ENCODE data around the gene LRRC18.

LRRC18 gene

GRCh38 chr10:48939790-48940325, at the start of gene LRRC18:
Gene LRRC18, minus strand, starts transcription at chr10:48939840. Its CDS starts 25,685 bp downstream, at chr10:48914155.
- Histone ChIP-seq H3K9ac (ENCODE audit: low read length) (no peak within 1 kb of the TSS), H3K27ac (ENCODE audit: low read depth, low read length) (no peak within 1 kb of the TSS), H3K36me3 (ENCODE audit: control insufficient read depth, insufficient read depth, low read length) (no peaks in the 10 kb centered on the region), H3K4me3 (ENCODE audit: low read length) (no peak within 1 kb of the TSS), H3K4me1 (ENCODE audit: control insufficient read depth, insufficient read depth, low read length) (no peaks in the 10 kb centered on the region), H3K27me3 (ENCODE audit: control insufficient read depth, insufficient read depth, low read length) (no peaks in the 10 kb centered on the region)

GRCh38 chr10:48985621-48986158, 46.0 kb upstream of the LRRC18 start:
- Histone ChIP-seq H3K27ac (ENCODE audit: low read depth, low read length) (no peak overlapping the region), H3K27me3 (ENCODE audit: control insufficient read depth, insufficient read depth, low read length) (no peaks in the 10 kb centered on the region), H3K9ac (ENCODE audit: low read length) (no peak overlapping the region), H3K36me3 (ENCODE audit: control insufficient read depth, insufficient read depth, low read length) (no peaks in the 10 kb centered on the region), H3K4me3 (ENCODE audit: low read length) (no peak overlapping the region), H3K4me1 (ENCODE audit: control insufficient read depth, insufficient read depth, low read length) (no peaks in the 10 kb centered on the region)

DNA sequence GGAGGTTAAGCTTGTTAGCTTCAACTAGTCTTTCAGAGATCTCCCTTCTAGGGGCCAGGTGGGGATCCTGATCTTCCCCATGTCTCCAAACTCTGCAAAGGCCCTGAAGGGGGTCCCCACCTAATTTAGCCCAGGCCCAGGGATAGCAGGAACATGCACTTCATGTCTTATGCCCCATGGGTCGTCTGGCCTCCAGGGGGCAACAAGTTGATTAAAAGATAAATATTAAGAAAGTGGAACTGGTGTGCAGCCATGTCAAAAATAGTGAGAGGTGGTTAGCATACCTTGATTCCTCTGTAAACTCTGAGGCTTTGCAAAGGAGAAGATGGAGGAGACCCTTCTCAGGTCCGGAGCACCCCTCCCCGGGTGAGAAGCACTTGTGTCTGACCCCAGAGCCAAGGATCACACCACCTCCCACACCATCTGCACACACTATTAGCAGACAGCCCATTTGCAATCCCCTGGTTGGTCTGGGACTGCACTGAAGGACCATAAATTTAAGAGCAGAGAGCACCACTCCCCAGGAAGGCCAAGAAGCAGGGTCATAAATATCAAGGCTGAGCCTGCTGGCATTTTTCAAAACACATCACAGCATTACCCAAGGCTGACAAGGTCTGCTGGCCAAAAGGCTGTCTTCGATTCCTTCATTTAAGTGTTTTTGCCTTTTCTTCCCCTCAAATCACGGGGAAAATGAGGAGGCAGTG, 44.2 kb upstream of the LRRC18 start:
- no peaks in the 10 kb centered on the region for H3K36me3 ChIP-seq (ENCODE audit: control insufficient read depth, insufficient read depth, low read length)
- H3K4me1 ChIP-seq (ENCODE audit: control insufficient read depth, insufficient read depth, low read length) = no peaks in the 10 kb centered on the region
- H3K27me3 ChIP-seq (ENCODE audit: control insufficient read depth, insufficient read depth, low read length) = no peaks in the 10 kb centered on the region
- H3K4me3 ChIP-seq (ENCODE audit: low read length) = no peak overlapping the region
- H3K27ac ChIP-seq (ENCODE audit: low read depth, low read length) = no peak overlapping the region
- no peak overlapping the region for H3K9ac ChIP-seq (ENCODE audit: low read length)

DNA sequence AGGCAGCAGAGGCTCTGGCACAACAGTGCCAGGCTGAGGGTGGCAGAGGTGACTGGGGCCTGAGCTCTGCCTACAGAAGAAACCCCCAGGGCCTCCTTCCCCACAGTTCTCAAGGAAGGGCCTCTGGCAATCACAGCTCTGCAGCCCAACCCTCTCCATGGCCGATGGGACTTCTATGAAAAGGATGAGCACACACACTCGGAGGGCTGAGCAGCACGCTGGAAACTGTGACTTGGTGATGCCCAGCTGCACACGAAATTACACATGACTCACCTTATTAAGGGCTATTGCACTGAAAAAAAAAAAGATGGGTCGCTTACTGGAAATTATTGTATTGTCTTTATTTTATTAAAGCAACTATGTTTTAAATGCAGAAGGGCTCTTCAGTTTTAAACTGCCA, 42.9 kb upstream of the LRRC18 start:
- no peaks in the 10 kb centered on the region for H3K4me1 ChIP-seq (ENCODE audit: control insufficient read depth, insufficient read depth, low read length)
- H3K27ac ChIP-seq (ENCODE audit: low read depth, low read length) = no peak overlapping the region
- no peaks in the 10 kb centered on the region for H3K36me3 ChIP-seq (ENCODE audit: control insufficient read depth, insufficient read depth, low read length)
- no peak overlapping the region for H3K4me3 ChIP-seq (ENCODE audit: low read length)
- no peak overlapping the region for H3K9ac ChIP-seq (ENCODE audit: low read length)
- H3K27me3 ChIP-seq (ENCODE audit: control insufficient read depth, insufficient read depth, low read length) = no peaks in the 10 kb centered on the region

DNA sequence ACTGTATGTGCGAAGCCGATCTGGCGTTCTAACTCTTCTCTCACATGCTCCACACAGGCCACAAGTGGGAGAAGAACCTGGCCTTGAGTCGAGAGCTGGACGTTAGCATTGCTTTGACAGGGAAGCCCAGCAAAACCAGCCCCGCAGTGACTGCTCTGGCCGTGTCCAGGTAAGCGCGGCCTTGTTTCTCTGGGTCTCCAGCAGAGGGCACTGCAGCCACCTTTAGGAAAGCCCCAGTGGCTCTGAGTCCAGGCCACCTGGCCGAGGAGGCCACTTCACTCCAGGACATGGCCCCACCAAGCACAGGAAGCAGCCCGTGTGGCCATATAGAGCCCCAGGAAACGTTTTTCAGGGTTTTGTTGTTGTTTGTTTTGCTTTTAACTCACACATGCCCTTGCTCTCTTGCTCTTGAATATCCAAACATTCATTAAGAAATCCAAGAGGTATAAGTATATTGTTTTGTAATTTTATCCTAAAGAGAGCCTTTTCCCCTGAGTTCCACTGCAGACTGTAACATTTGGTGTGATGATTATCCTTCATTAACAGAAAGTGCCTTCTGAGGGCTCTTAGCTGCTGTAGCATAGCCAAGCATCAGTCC, 41.8 kb upstream of the LRRC18 start:
- Histone ChIP-seq H3K9ac (ENCODE audit: low read length) (no peak overlapping the region), H3K4me1 (ENCODE audit: control insufficient read depth, insufficient read depth, low read length) (no peaks in the 10 kb centered on the region), H3K27me3 (ENCODE audit: control insufficient read depth, insufficient read depth, low read length) (no peaks in the 10 kb centered on the region), H3K4me3 (ENCODE audit: low read length) (no peak overlapping the region), H3K27ac (ENCODE audit: low read depth, low read length) (no peak overlapping the region), H3K36me3 (ENCODE audit: control insufficient read depth, insufficient read depth, low read length) (no peaks in the 10 kb centered on the region)

GRCh38 chr10:48978318-48978717, 38.7 kb upstream of the LRRC18 start:
- no peak overlapping the region for H3K27ac ChIP-seq (ENCODE audit: low read depth, low read length)
- H3K4me1 ChIP-seq (ENCODE audit: control insufficient read depth, insufficient read depth, low read length) = no peaks in the 10 kb centered on the region
- no peaks in the 10 kb centered on the region for H3K36me3 ChIP-seq (ENCODE audit: control insufficient read depth, insufficient read depth, low read length)
- H3K4me3 ChIP-seq (ENCODE audit: low read length) = no peak overlapping the region
- no peaks in the 10 kb centered on the region for H3K27me3 ChIP-seq (ENCODE audit: control insufficient read depth, insufficient read depth, low read length)
- H3K9ac ChIP-seq (ENCODE audit: low read length) = no peak overlapping the region

- H3K27me3 ChIP-seq (ENCODE audit: control insufficient read depth, insufficient read depth, low read length) = no peaks in the 10 kb centered on the region
- H3K4me1 ChIP-seq (ENCODE audit: control insufficient read depth, insufficient read depth, low read length) = no peaks in the 10 kb centered on the region
- H3K27ac ChIP-seq (ENCODE audit: low read depth, low read length) = no peak overlapping the region
- no peak overlapping the region for H3K4me3 ChIP-seq (ENCODE audit: low read length)
- no peaks in the 10 kb centered on the region for H3K36me3 ChIP-seq (ENCODE audit: control insufficient read depth, insufficient read depth, low read length)
- no peak overlapping the region for H3K9ac ChIP-seq (ENCODE audit: low read length)
Observed at GRCh38 chr10:48976196-48976595, 36.6 kb upstream of the LRRC18 start.

- no peak overlapping the region for H3K27ac ChIP-seq (ENCODE audit: low read depth, low read length)
- H3K27me3 ChIP-seq (ENCODE audit: control insufficient read depth, insufficient read depth, low read length) = no peaks in the 10 kb centered on the region
- H3K9ac ChIP-seq (ENCODE audit: low read length) = no peak overlapping the region
- H3K36me3 ChIP-seq (ENCODE audit: control insufficient read depth, insufficient read depth, low read length) = no peaks in the 10 kb centered on the region
- H3K4me1 ChIP-seq (ENCODE audit: control insufficient read depth, insufficient read depth, low read length) = no peaks in the 10 kb centered on the region
- H3K4me3 ChIP-seq (ENCODE audit: low read length) = no peak overlapping the region
Observed at GRCh38 chr10:48974510-48975156, 35.0 kb upstream of the LRRC18 start.

GRCh38 chr10:48973065-48973464, 33.4 kb upstream of the LRRC18 start:
- Histone ChIP-seq H3K36me3 (ENCODE audit: control insufficient read depth, insufficient read depth, low read length) (no peaks in the 10 kb centered on the region), H3K27ac (ENCODE audit: low read depth, low read length) (no peak overlapping the region), H3K4me1 (ENCODE audit: control insufficient read depth, insufficient read depth, low read length) (no peaks in the 10 kb centered on the region), H3K27me3 (ENCODE audit: control insufficient read depth, insufficient read depth, low read length) (no peaks in the 10 kb centered on the region), H3K9ac (ENCODE audit: low read length) (no peak overlapping the region), H3K4me3 (ENCODE audit: low read length) (no peak overlapping the region)

DNA sequence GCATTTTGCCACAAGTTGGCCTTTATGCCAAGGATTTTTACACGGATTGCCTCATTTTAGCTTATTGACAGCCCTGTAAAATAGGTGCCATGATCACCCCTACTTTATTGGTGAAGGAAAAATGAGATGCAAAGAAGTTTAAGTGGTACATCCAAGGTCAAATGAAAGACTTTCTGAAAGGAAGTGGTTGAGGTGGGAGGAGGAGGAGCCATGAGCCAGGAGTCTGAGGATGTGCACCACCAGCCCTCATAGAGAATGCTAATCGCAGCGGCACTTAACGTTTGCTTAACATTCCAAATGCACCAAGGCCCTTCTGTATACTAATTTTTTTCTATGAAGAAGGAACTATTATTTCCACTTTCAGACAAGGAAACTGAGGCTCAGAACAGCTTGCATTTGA, 31.0 kb upstream of the LRRC18 start:
- H3K4me3 ChIP-seq (ENCODE audit: low read length) = no peak overlapping the region
- no peak overlapping the region for H3K9ac ChIP-seq (ENCODE audit: low read length)

DNA sequence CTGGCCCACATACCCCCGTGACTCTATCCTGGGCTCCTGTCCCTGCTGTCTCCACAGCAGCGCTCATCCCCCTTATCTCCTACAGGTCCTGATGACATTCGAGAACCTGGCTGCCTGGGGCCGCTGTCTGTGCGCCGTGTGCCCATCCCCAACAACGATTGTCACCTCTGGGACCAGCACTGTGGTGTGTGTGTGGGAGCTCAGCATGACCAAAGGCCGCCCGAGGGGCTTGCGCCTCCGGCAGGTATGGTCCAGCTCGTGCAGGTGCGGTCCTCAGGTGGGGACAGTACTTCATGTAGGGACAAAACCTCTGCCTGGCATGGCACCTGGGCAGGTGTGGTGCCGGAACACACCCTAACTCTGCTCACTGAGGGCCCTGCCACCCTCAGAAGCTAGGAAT, 30.4 kb upstream of the LRRC18 start:
- Histone ChIP-seq H3K9ac (ENCODE audit: low read length) (no peak overlapping the region), H3K4me3 (ENCODE audit: low read length) (no peak overlapping the region), H3K27me3 (ENCODE audit: control insufficient read depth, insufficient read depth, low read length) (no peaks in the 10 kb centered on the region), H3K27ac (ENCODE audit: low read depth, low read length) (no peak overlapping the region), H3K4me1 (ENCODE audit: control insufficient read depth, insufficient read depth, low read length) (no peaks in the 10 kb centered on the region), H3K36me3 (ENCODE audit: control insufficient read depth, insufficient read depth, low read length) (no peaks in the 10 kb centered on the region)

More for the DNA sequence above, 31.0 kb upstream of the LRRC18 start:
- no peaks in the 10 kb centered on the region for H3K36me3 ChIP-seq (ENCODE audit: control insufficient read depth, insufficient read depth, low read length)
- no peak overlapping the region for H3K27ac ChIP-seq (ENCODE audit: low read depth, low read length)
- no peaks in the 10 kb centered on the region for H3K27me3 ChIP-seq (ENCODE audit: control insufficient read depth, insufficient read depth, low read length)
- H3K4me1 ChIP-seq (ENCODE audit: control insufficient read depth, insufficient read depth, low read length) = no peaks in the 10 kb centered on the region

DNA sequence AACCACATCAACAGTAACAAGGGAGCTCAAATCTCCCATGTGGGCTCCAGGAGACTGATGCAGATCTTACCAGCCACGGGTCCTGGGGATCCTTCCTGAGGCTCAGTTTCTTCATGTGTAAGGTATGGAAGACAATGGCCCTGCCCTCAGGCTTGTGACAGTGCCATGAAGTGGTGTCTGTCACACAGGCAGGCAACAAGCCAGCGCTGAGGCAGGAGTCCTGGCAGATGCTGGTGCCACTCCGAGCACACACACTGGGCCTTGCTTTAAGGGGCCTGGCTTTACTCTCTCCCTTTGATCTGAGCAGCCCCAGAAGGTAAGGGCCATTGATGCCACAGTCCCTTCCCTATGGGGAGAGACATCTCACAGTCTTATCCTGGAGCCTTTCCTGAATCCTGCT, 28.4 kb upstream of the LRRC18 start:
- Histone ChIP-seq H3K27me3 (ENCODE audit: control insufficient read depth, insufficient read depth, low read length) (no peaks in the 10 kb centered on the region), H3K9ac (ENCODE audit: low read length) (no peak overlapping the region), H3K4me1 (ENCODE audit: control insufficient read depth, insufficient read depth, low read length) (no peaks in the 10 kb centered on the region), H3K27ac (ENCODE audit: low read depth, low read length) (no peak overlapping the region), H3K4me3 (ENCODE audit: low read length) (no peak overlapping the region), H3K36me3 (ENCODE audit: control insufficient read depth, insufficient read depth, low read length) (no peaks in the 10 kb centered on the region)
